HCT116 (cell line): ENCODE results near the gene RBM20.

Source experiments
- CEBPB ChIP-seq: IDR thresholded peaks from 2 replicates; pipeline ENCODE4 v1.6.1; 2012; ENCODE audit warnings: low read depth
- CTCF ChIP-seq, 3 experiments: fragments of 200-600 bp in 1 of 3; sonication (generic) in 1 of 3; IDR thresholded peaks in 2 of 3; conservative IDR thresholded peaks in 1 of 3; 2 replicates each; pipeline ENCODE4 v1.5.1; 2012 to 2017; ENCODE audit warnings: low read depth in 2 of 3, low read length in 2 of 3, antibody characterized with exemption in 1 of 3, borderline replicate concordance in 1 of 3, control low read depth in 1 of 3, mild to moderate bottlenecking in 1 of 3, mixed read lengths in 1 of 3, mixed run types in 1 of 3, moderate library complexity in 1 of 3; ENCODE audit not compliant: insufficient read depth in 1 of 3
- EGR1 ChIP-seq: IDR thresholded peaks from 2 replicates; pipeline ENCODE4 v1.6.1; 2012; ENCODE audit warnings: low read depth
- EZH2phosphoT487 ChIP-seq: fragments of 200-600 bp; IDR thresholded peaks from 2 replicates; pipeline ENCODE4 v1.6.1; 2018; ENCODE audit warnings: antibody characterized with exemption, borderline replicate concordance
- FOSL1 ChIP-seq: IDR thresholded peaks from 2 replicates; pipeline ENCODE4 v1.6.1; 2012; ENCODE audit warnings: low read depth
- MAX ChIP-seq: IDR thresholded peaks from 2 replicates; pipeline ENCODE4 v1.6.1; 2012
- POLR2A ChIP-seq: IDR thresholded peaks from 2 replicates; pipeline ENCODE4 v1.7.0; 2011; ENCODE audit warnings: borderline replicate concordance; ENCODE audit not compliant: insufficient read depth, insufficient read length; ENCODE audit errors: extremely low read depth
- RAD21 ChIP-seq: IDR thresholded peaks from 2 replicates; pipeline ENCODE4 v1.6.1; 2012; ENCODE audit warnings: low read depth, mild to moderate bottlenecking
- YY1 ChIP-seq: IDR thresholded peaks from 2 replicates; pipeline ENCODE4 v1.6.1; 2011; ENCODE audit warnings: low read length, low read depth, moderate library complexity, mild to moderate bottlenecking; ENCODE audit not compliant: insufficient replicate concordance; ENCODE audit errors: extremely low read depth
- ZNF274 ChIP-seq: fragments of 200-500 bp; sonication (Bioruptor generic); IDR thresholded peaks from 2 replicates; pipeline ENCODE4 v1.6.1; 2014; ENCODE audit warnings: mild to moderate bottlenecking, low read depth, low read length, inconsistent platforms

GRCh38 chr10:110863956-110864355, 219.8 kb downstream of the RBM20 start:
- TF ChIP-seq CEBPB = no peak
- TF ChIP-seq POLR2A = no peak
- no peak for TF ChIP-seq EGR1
- no peak for TF ChIP-seq YY1
- TF ChIP-seq FOSL1 = no peak
- TF ChIP-seq ZNF274 = no peak
- TF ChIP-seq CTCF (IDR thresholded peaks at IDR 0.05 in 2 of 3, conservative IDR thresholded peaks at IDR 0.05 in 1 of 3; ENCODE audit: borderline replicate concordance in 1 of 3, insufficient read depth in 1 of 3, low read depth in 2 of 3, low read length in 2 of 3) = no peak
- TF ChIP-seq MAX = no peak
- TF ChIP-seq RAD21 = no peak
- TF ChIP-seq EZH2phosphoT487 = no peak
